ENCODE measurements around the gene ABAT.

The ABAT gene

GRCh38 chr16:8644211-8645140 is 29.9 kb upstream of the ABAT start:
- TF ChIP-seq CTCF (IDR thresholded peaks at IDR 0.05; ENCODE audit: low read depth, low read length) = no peak
- no peak for DNase-seq (ENCODE audit: extremely low read depth, low read depth)

GRCh38 chr16:8645141-8645521 is 29.3 kb upstream of the ABAT start:
- no peak for TF ChIP-seq CTCF (IDR thresholded peaks at IDR 0.05; ENCODE audit: low read depth, low read length)
- no peak for DNase-seq (ENCODE audit: extremely low read depth, low read depth)

GRCh38 chr16:8645831-8646230 is 28.6 kb upstream of the ABAT start:
- TF ChIP-seq CTCF (IDR thresholded peaks at IDR 0.05; ENCODE audit: low read depth, low read length) = no peak
- no peak for DNase-seq (ENCODE audit: extremely low read depth, low read depth)

GRCh38 chr16:8646326-8647053 is 27.9 kb upstream of the ABAT start:
- no peak for DNase-seq (ENCODE audit: extremely low read depth, low read depth)
- no peak for TF ChIP-seq CTCF (IDR thresholded peaks at IDR 0.05; ENCODE audit: low read depth, low read length)

- DNase-seq (ENCODE audit: extremely low read depth, low read depth) = no peak
- TF ChIP-seq CTCF (IDR thresholded peaks at IDR 0.05; ENCODE audit: low read depth, low read length) = no peak
These were observed 26.6 kb upstream of the ABAT start for GRCh38 chr16:8647721-8648318.

GRCh38 chr16:8648877-8649276 is 25.5 kb upstream of the ABAT start:
- TF ChIP-seq CTCF (IDR thresholded peaks at IDR 0.05; ENCODE audit: low read depth, low read length) = no peak
- DNase-seq (ENCODE audit: extremely low read depth, low read depth) = no peak
